ENCODE data around the gene CD248.

Gene CD248

DNA sequence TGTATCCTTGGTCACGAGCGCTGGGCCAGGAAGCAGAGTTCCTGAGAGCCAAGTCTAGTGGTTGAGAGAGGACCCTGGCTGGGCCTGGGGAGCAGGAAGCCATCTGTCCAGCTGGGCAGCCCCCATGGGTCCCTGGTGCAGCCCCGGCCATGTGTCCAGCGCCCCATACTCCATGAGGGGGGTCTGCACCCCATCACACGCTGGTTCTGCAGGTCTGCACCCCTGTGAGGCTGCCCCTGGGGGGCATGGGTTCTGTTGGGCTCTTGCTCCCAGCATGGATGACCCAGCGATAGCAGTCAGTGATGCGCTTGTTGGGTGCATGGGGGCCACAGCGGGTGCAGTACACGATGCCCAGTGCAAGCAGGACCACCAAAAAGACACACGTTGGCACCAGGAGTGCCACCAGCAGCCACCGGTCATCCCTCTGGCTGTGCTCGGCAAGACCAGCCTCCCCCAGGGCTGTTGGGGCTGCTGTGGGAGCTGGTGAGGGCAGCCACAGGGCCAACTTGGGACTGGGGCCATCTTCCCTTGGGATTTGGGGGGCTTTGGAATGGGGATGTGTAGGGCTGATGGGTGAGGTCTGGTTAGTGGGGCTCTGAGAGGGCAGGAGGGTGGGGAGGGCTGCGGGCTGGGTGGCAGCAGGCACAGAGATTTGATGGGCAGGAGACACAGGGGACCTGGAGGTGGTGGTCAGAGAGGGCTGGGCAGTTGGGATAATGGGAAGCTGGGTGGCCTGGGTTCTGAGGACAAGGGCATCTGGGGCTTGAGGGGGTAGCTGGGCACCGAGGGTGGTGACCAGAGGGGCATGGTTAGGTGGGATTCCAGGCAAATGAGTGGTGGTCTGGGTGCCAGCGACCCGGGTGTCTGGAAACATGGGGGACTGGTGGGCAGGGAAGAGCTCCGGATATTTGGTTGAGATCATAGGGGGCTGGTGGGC is 2.0 kb downstream of the CD248 start:
- Histone ChIP-seq H3K27me3 (ENCODE audit: insufficient read depth, poor library complexity, severe bottlenecking) (no peaks in the 10 kb centered on the region), H3K36me3 (ENCODE audit: low read depth) (no peaks in the 10 kb centered on the region), H3K9me3 (ENCODE audit: severe bottlenecking) (peaks cover under 1% of the 10 kb centered on the region), H3K4me1 (ENCODE audit: insufficient read depth, poor library complexity, severe bottlenecking) (peaks cover 6% of the 10 kb centered on the region), H3K4me3 (ENCODE audit: severe bottlenecking) (no peak overlapping the region), H3K27ac (ENCODE audit: poor library complexity, severe bottlenecking) (no peak overlapping the region)
- DNase-seq (ENCODE audit: low spot score) (no peak), ATAC-seq (ENCODE audit: low read depth) (no peak)
- TF ChIP-seq, protein P1, sequence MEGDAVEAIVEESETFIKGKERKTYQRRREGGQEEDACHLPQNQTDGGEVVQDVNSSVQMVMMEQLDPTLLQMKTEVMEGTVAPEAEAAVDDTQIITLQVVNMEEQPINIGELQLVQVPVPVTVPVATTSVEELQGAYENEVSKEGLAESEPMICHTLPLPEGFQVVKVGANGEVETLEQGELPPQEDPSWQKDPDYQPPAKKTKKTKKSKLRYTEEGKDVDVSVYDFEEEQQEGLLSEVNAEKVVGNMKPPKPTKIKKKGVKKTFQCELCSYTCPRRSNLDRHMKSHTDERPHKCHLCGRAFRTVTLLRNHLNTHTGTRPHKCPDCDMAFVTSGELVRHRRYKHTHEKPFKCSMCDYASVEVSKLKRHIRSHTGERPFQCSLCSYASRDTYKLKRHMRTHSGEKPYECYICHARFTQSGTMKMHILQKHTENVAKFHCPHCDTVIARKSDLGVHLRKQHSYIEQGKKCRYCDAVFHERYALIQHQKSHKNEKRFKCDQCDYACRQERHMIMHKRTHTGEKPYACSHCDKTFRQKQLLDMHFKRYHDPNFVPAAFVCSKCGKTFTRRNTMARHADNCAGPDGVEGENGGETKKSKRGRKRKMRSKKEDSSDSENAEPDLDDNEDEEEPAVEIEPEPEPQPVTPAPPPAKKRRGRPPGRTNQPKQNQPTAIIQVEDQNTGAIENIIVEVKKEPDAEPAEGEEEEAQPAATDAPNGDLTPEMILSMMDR (IDR thresholded peaks at IDR 0.05; ENCODE audit: poor library complexity, severe bottlenecking), result no peak

DNA sequence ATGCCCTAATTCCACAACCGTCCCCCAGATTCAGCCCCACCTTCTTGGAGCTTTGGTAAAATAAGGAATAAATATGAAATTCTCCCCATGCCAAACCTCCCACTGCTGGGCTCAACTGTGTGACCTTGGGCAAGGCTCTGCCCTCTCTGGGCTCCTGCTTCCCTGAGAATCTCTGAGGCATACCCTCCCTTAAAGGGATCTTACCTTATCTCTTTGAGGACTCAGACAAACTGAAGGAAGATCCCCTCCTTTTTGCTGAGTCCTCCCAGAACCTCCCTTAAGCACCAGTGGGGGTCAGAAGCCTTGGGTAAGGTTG is 2.7 kb downstream of the CD248 start:
- Histone ChIP-seq H3K27me3 (ENCODE audit: insufficient read depth, poor library complexity, severe bottlenecking) (no peaks in the 10 kb centered on the region), H3K4me1 (ENCODE audit: insufficient read depth, poor library complexity, severe bottlenecking) (peaks cover 6% of the 10 kb centered on the region), H3K36me3 (ENCODE audit: low read depth) (no peaks in the 10 kb centered on the region), H3K9me3 (ENCODE audit: severe bottlenecking) (no peaks in the 10 kb centered on the region), H3K4me3 (ENCODE audit: severe bottlenecking) (no peak overlapping the region), H3K27ac (ENCODE audit: poor library complexity, severe bottlenecking) (no peak overlapping the region)
- no peak for DNase-seq (ENCODE audit: low spot score)
- TF ChIP-seq, protein P1 (IDR thresholded peaks at IDR 0.05; ENCODE audit: poor library complexity, severe bottlenecking), result no peak
- no peak for ATAC-seq (ENCODE audit: low read depth)

DNA sequence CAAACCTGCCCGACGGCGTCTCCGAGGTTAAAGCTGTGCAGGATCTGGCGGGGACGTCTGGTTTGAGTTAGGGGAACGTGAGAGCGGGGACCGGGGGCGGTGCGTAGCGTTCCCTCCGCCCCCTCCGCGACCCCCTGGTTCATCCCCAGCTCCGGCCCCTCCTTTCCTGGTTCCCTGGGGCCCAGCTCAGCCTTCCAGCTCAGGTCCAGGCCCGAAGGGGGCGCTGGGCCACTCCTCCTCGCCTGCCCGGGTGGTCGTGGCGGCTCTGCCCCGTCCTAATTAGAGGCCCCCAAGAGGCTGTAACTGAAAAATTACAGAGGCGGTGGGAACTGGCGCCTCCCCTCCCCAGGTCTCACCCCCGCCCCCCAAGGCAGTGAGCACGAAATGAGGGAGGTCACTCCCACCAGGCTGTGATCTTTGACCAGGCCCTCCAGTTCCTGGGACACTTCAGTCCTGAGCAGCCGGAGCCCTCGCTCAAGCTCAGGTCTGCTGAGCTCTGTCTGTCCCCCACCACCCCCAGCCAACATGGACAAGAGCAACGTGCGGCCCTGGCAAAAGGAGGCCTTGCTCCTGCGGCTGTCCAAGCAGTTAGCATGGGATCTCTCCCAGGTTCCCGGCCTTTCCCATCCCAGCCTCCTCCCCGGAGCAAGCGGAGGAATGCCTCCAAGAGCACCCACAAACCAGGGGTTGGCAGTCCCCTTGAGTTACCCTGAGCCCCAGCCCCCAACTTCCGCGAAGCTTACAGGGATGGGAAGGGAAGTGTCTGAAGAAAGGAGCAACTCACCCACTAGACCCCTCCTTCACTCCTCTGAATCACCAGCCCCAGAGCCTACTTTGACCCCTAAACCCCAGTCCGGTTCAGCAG is 3.3 kb downstream of the CD248 start:
- DNase-seq (ENCODE audit: low spot score), result peak; percentile 68
- no peaks in the 10 kb centered on the region for H3K27me3 ChIP-seq (ENCODE audit: insufficient read depth, poor library complexity, severe bottlenecking)
- ATAC-seq (ENCODE audit: low read depth), result no peak
- peak overlapping the region; percentile 18 for H3K4me3 ChIP-seq (ENCODE audit: severe bottlenecking)
- peak overlapping the region; percentile 42 for H3K27ac ChIP-seq (ENCODE audit: poor library complexity, severe bottlenecking)
- TF ChIP-seq, protein P1 (IDR thresholded peaks at IDR 0.05; ENCODE audit: poor library complexity, severe bottlenecking), result no peak
- no peaks in the 10 kb centered on the region for H3K9me3 ChIP-seq (ENCODE audit: severe bottlenecking)
- H3K36me3 ChIP-seq (ENCODE audit: low read depth), result no peaks in the 10 kb centered on the region
- peaks cover 6% of the 10 kb centered on the region for H3K4me1 ChIP-seq (ENCODE audit: insufficient read depth, poor library complexity, severe bottlenecking)

DNA sequence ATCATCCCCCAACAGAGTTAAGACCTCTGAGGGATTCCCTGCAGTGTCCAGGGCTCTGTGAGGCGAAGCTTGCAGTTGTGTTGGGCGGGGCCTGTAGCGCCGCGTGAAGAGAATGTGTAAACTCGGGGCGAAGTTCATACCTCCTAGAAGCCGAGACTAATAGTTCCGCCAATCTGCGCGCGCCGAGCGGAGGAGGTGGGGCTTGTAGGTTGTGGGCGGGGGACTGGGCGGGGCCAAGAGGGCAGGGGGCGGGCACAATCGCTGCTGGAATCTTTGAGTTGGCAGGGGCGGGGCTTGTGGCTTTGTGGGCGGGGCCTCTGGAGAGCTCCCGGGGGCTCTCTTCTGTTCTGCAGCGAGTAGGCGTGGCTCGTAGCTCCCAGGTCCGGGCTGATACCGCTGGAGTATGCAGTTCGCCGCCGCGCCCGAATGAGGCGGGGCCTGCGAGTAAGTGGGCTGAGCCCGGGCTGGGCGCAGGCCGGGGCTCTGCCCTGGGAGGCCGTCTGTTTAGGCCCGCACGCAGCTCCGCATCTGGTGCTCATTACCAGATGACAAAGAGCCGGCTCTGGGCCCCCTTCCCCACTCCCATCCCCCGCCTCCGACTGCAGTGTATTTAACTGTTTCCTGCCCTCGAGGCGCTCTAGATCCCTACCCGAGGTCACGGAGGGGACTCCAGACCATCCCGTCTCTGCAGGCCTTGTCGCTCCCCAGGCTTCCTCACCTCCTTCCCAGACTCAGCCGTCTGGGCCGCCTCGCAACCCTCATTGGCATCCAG is 4.1 kb downstream of the CD248 start:
- H3K4me3 ChIP-seq (ENCODE audit: severe bottlenecking), result peak overlapping the region; percentile 40
- H3K27ac ChIP-seq (ENCODE audit: poor library complexity, severe bottlenecking), result peak overlapping the region; percentile 42
- no peaks in the 10 kb centered on the region for H3K4me1 ChIP-seq (ENCODE audit: insufficient read depth, poor library complexity, severe bottlenecking)
- peak; percentile 90 for ATAC-seq (ENCODE audit: low read depth)
- H3K27me3 ChIP-seq (ENCODE audit: insufficient read depth, poor library complexity, severe bottlenecking), result no peaks in the 10 kb centered on the region
- no peaks in the 10 kb centered on the region for H3K36me3 ChIP-seq (ENCODE audit: low read depth)
- H3K9me3 ChIP-seq (ENCODE audit: severe bottlenecking), result no peaks in the 10 kb centered on the region
- TF ChIP-seq, protein P1 (IDR thresholded peaks at IDR 0.05; ENCODE audit: poor library complexity, severe bottlenecking), result no peak
- peak; percentile 98 for DNase-seq (ENCODE audit: low spot score)
